Liver (tissue), 9 donors: Measurements from ENCODE around the gene TMEM139. TPM values are rescaled to one million over a fixed set of nuclear protein-coding genes. Genes with fewer than 3 reads are reported as not detected.

Source experiments
- DNase-seq: peaks from one replicate; pipeline ENCODE4 v3.0.0-alpha.2; 2017; ENCODE audit warnings: low spot score
- H3K27ac ChIP-seq, 2 donors: one replicate each; pipeline ENCODE4 v1.7.0; 2013; ENCODE audit warnings: inconsistent platforms in 2 of 2, low read length in 2 of 2, control low read depth in 1 of 2, low read depth in 1 of 2, mild to moderate bottlenecking in 1 of 2
- H3K27me3 ChIP-seq, 4 donors: one replicate each; pipeline versions ENCODE4 v1.6.1 to v1.7.0; 2013; ENCODE audit warnings: low read length in 3 of 4, inconsistent platforms in 1 of 4, mild to moderate bottlenecking in 1 of 4, moderate library complexity in 1 of 4; ENCODE audit not compliant: control insufficient read depth in 4 of 4, insufficient read depth in 4 of 4
- H3K36me3 ChIP-seq, 4 donors: one replicate each; pipeline versions ENCODE4 v1.6.1 to v1.7.0; 2013; ENCODE audit warnings: low read length in 3 of 4, mild to moderate bottlenecking in 3 of 4, low read depth in 1 of 4, moderate library complexity in 1 of 4; ENCODE audit not compliant: control insufficient read depth in 4 of 4, insufficient read depth in 3 of 4
- H3K4me1 ChIP-seq, 4 donors: one replicate each; pipeline versions ENCODE4 v1.6.1 to v1.7.0; 2013; ENCODE audit warnings: low read length in 3 of 4, mild to moderate bottlenecking in 3 of 4, moderate library complexity in 1 of 4; ENCODE audit not compliant: control insufficient read depth in 4 of 4, insufficient read depth in 4 of 4
- H3K4me3 ChIP-seq, 3 donors: one replicate each; pipeline versions ENCODE4 v1.6.1 to v1.7.0; 2013; ENCODE audit warnings: low read length in 3 of 3, control low read depth in 1 of 3, low read depth in 1 of 3, mild to moderate bottlenecking in 1 of 3
- H3K9ac ChIP-seq, 2 donors: one replicate each; pipeline ENCODE4 v1.7.0; 2013; ENCODE audit warnings: low read length in 2 of 2, mild to moderate bottlenecking in 2 of 2, moderate library complexity in 2 of 2, control low read depth in 1 of 2, low read depth in 1 of 2
- H3K9me3 ChIP-seq, 4 donors: one replicate each; pipeline versions ENCODE4 v1.6.1 to v1.7.0; 2013; ENCODE audit warnings: low read length in 3 of 4; ENCODE audit not compliant: control insufficient read depth in 4 of 4
- ATF3 ChIP-seq: IDR thresholded peaks from 2 replicates; pipeline ENCODE4 v1.6.1; 2016; ENCODE audit warnings: antibody characterized with exemption
- CTCF ChIP-seq: fragments of 150-350 bp; IDR thresholded peaks from 2 replicates; pipeline ENCODE4 v1.5.1; 2017; ENCODE audit warnings: improper control_type of control experiment, low read depth, low read length; ENCODE audit not compliant: missing input control
- FOXA2 ChIP-seq: IDR thresholded peaks from 2 replicates; pipeline ENCODE4 v1.6.1; 2016; ENCODE audit warnings: antibody characterized with exemption
- HNF4A ChIP-seq, 2 donors: conservative IDR thresholded peaks; 2 replicates each; pipeline ENCODE4 v1.6.1; 2016; ENCODE audit warnings: antibody characterized with exemption in 2 of 2, mild to moderate bottlenecking in 2 of 2
- HNF4G ChIP-seq: IDR thresholded peaks from 2 replicates; pipeline ENCODE4 v1.6.1; 2016; ENCODE audit warnings: antibody characterized with exemption
- JUND ChIP-seq, 2 donors: IDR thresholded peaks; 2 replicates each; pipeline ENCODE4 v1.6.1; 2016; ENCODE audit warnings: antibody characterized with exemption in 2 of 2
- NR2F2 ChIP-seq: IDR thresholded peaks from 2 replicates; pipeline ENCODE4 v1.6.1; 2016; ENCODE audit warnings: antibody characterized with exemption
- RAD21 ChIP-seq, 2 donors: IDR thresholded peaks; 2 replicates each; pipeline ENCODE4 v1.6.1; 2016; ENCODE audit warnings: antibody characterized with exemption in 2 of 2, mild to moderate bottlenecking in 2 of 2
- RXRA ChIP-seq, 2 donors: IDR thresholded peaks; 2 replicates each; pipeline ENCODE4 v1.6.1; 2017 to 2018; ENCODE audit warnings: antibody characterized with exemption in 2 of 2, mild to moderate bottlenecking in 1 of 2
- SP1 ChIP-seq: IDR thresholded peaks from 2 replicates; pipeline ENCODE4 v1.6.1; 2018; ENCODE audit warnings: antibody characterized with exemption, mild to moderate bottlenecking
- YY1 ChIP-seq: IDR thresholded peaks from 2 replicates; pipeline ENCODE4 v1.6.1; 2016; ENCODE audit warnings: antibody characterized with exemption, mild to moderate bottlenecking
- ZBTB33 ChIP-seq: IDR thresholded peaks from 2 replicates; pipeline ENCODE4 v1.6.1; 2016; ENCODE audit warnings: antibody characterized with exemption
- WGBS: extraction: QIAGEN DNeasy Blood & Tissue Kit; methylation state at CpG from one replicate; pipeline ENCODE4 v1.1.7; 2013; 5-methylcytosine and 5-hydroxymethylcytosine counted together
- polyA plus RNA-seq, 2 donors: library from polyadenylated mRNA; stranded (reverse) in 1 of 2; unstranded in 1 of 2; fragments of 200-250 nt in 1 of 2; fragments of >200 nt in 1 of 2; fragmentation: Nextera tagmentation in 1 of 2; extraction: Ambion mirVana in 1 of 2; gene quantifications; one replicate each; pipeline versions ENCODE4 v1.2.1 to v1.2.3, GENCODE V29; 2013 to 2015
- total RNA-seq, 2 donors: library from RNA; depleted of rRNA; stranded (reverse); fragments of >200 nt; gene quantifications; one replicate each; pipeline ENCODE4 v1.2.3, GENCODE V29; 2014
- donor health status: healthy.
- donor health status: healthy.
- donor health status: healthy.
- donor health status: healthy.
- donor health status: healthy.

TMEM139 gene
- total and polyA plus RNA-seq, 4 donors = 3.0 to 8.6 (median 5.5) TPM

DNA sequence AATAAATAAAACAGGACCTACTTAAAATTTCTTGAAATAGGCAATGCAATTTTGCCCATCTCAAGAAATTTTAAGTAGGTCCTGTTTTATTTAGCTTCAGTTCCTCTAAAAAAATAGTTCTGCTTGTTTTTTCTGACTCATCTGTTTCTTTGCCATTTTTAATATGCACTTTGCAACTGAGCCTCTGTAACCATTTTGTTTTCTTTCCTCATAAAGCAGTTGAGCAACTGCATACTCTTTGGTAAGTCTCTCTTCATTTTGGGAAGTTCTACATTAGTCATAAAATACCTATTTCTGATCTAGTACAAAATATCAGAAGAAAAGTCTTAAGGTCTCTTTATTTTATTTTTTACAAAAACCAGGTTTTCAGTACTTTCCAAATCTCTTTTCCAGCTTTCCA lies 44.9 kb upstream of the TMEM139 start:
- no peaks in the 10 kb centered on the region for H3K27me3 ChIP-seq
- peaks cover 2 to 19% (median 11%) of the 10 kb centered on the region in 4 donors for H3K4me1 ChIP-seq
- no peak overlapping the region for H3K9ac ChIP-seq
- peaks cover 0 to 2% (median under 1%) of the 10 kb centered on the region in 4 donors for H3K9me3 ChIP-seq
- no peak for DNase-seq
- H3K27ac ChIP-seq = peak overlapping the region; percentile 29 to 73
- H3K36me3 ChIP-seq = no peaks in the 10 kb centered on the region
- TF ChIP-seq HNF4G (no peak), YY1 (peak; percentile 85), NR2F2 (no peak), CTCF (no peak)
- H3K4me3 ChIP-seq = no peak overlapping the region

GRCh38 chr7:143240291-143241168 lies 44.2 kb upstream of the TMEM139 start:
- Histone ChIP-seq H3K4me3 (peak overlapping the region in 2 of 3 donors; percentile 8 to 22), H3K4me1 (peaks cover 2 to 19% (median 11%) of the 10 kb centered on the region in 4 donors), H3K9ac (peak overlapping the region in 1 of 2 donors; percentile 39), H3K9me3 (peaks cover 0 to 2% (median under 1%) of the 10 kb centered on the region in 4 donors), H3K27me3 (no peaks in the 10 kb centered on the region), H3K36me3 (no peaks in the 10 kb centered on the region), H3K27ac (peak overlapping the region; percentile 29 to 73)
- TF ChIP-seq RXRA (IDR thresholded peaks at IDR 0.05) (peak; percentile 64 to 68), YY1 (no peak), RAD21 (IDR thresholded peaks at IDR 0.05) (peak; percentile 91 to 97), SP1 (peak; percentile 72), FOXA2 (peak; percentile 5), HNF4G (peak; percentile 58), HNF4A (conservative IDR thresholded peaks at IDR 0.05) (peak; percentile 83 to 88), JUND (IDR thresholded peaks at IDR 0.05) (peak; percentile 26 to 44), ATF3 (peak; percentile 83), ZBTB33 (no peak), CTCF (peak; percentile 92)
- DNase-seq = peak; percentile 65
- 14% methylated on average over 9 of the region's 9 CpGs for WGBS
